ENCODE data around the gene CCDC179. TPM values are rescaled to one million over a fixed set of nuclear protein-coding genes. Genes with fewer than 3 reads are reported as not detected.

Gene CCDC179
- total and polyA plus RNA-seq, 10 donors = not detected

DNA sequence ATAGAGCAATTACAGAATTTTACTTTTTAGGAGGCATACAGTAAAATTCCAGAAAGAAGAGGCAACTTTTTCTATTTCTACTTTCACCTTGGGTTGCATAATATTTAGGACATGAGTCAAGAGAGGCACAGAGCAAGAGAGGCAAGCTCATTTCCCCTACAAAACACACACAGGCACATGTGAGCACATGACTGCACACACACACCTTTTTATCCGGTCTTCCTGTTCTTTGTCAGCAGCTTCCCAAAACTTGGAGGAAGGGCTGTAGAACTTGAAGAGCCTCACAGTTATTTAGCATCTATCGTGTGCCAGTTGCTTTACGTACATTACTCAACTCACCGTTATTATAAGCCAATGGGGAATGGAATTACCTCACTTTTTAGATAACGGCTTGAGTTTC lies 37.8 kb upstream of the CCDC179 start:
- Histone ChIP-seq H3K9me3 (no peaks in the 10 kb centered on the region), H3K27ac (no peak overlapping the region), H3K36me3 (no peaks in the 10 kb centered on the region), H3K4me3 (no peak overlapping the region), H3K27me3 (replicated peaks in 1 of 7) (no peaks in the 10 kb centered on the region), H3K4me1 (no peaks in the 10 kb centered on the region)
- DNase-seq = no peak
- intact Hi-C loops (cut with DNase I; ENCODE audit: low total_unique reads) = no loop called here
- TF ChIP-seq POLR2AphosphoS5 (IDR thresholded peaks at IDR 0.05) = no peak
- TF ChIP-seq, protein P1, sequence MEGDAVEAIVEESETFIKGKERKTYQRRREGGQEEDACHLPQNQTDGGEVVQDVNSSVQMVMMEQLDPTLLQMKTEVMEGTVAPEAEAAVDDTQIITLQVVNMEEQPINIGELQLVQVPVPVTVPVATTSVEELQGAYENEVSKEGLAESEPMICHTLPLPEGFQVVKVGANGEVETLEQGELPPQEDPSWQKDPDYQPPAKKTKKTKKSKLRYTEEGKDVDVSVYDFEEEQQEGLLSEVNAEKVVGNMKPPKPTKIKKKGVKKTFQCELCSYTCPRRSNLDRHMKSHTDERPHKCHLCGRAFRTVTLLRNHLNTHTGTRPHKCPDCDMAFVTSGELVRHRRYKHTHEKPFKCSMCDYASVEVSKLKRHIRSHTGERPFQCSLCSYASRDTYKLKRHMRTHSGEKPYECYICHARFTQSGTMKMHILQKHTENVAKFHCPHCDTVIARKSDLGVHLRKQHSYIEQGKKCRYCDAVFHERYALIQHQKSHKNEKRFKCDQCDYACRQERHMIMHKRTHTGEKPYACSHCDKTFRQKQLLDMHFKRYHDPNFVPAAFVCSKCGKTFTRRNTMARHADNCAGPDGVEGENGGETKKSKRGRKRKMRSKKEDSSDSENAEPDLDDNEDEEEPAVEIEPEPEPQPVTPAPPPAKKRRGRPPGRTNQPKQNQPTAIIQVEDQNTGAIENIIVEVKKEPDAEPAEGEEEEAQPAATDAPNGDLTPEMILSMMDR (IDR thresholded peaks at IDR 0.05 in 8 of 11, conservative IDR thresholded peaks at IDR 0.05 in 3 of 11) = no peak
- TF ChIP-seq POLR2A (IDR thresholded peaks at IDR 0.05) = no peak
- 86 to 91% (median 88%) methylated on average over 5 of the region's 5 CpGs for WGBS, 5 donors

DNA sequence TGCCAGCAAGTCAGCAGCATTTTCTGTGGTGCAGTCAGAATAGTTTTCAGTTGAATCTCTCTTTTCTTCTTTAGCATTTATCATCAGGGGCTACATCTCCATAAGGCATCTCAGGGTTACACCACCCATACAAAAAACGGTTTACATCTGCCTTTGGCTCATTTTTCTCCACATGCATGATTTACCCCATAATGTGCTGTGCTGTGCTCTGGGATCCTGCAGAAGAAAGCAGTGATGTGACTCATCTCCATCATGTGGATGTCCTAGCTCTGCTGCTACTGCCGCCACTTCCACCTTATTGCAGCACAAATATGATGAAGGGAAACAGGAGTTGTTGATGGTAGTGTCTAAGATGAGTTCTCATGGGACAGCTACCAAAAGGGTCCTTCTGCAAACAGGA lies 30.0 kb upstream of the CCDC179 start:
- Histone ChIP-seq H3K9me3 (no peaks in the 10 kb centered on the region), H3K4me3 (no peak overlapping the region), H3K4me1 (no peaks in the 10 kb centered on the region), H3K36me3 (no peaks in the 10 kb centered on the region), H3K27ac (no peak overlapping the region), H3K27me3 (replicated peaks in 1 of 7) (no peaks in the 10 kb centered on the region)
- intact Hi-C loops (cut with DNase I; ENCODE audit: low total_unique reads) = no loop called here
- DNase-seq = no peak
- WGBS, 5 donors = 66 to 90% (median 78%) methylated on average over 2 of the region's 2 CpGs
- TF ChIP-seq POLR2A (IDR thresholded peaks at IDR 0.05) (no peak), POLR2AphosphoS5 (IDR thresholded peaks at IDR 0.05) (no peak)
- TF ChIP-seq, protein P1 (IDR thresholded peaks at IDR 0.05 in 8 of 11, conservative IDR thresholded peaks at IDR 0.05 in 3 of 11) = no peak

DNA sequence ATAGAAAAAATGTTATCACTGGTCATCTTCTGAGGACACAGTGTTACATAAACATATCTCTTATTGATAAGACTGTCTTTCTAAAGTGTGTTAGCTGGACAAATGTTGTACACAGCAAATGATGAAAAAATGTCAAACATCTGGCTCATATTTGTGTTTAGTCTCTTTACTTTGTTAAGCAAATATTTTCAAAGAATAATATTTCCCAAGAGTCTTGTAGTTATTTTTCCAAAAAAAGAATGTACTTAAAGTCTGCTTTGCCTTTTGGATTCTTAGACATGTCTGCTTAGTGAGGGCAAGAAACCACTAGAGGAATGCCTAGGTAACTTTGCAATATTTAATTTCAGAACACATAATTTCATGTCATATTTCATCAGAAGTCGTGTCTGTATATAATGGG lies 23.9 kb upstream of the CCDC179 start:
- Histone ChIP-seq H3K4me3 (no peak overlapping the region), H3K4me1 (no peaks in the 10 kb centered on the region), H3K27me3 (replicated peaks in 1 of 7) (no peaks in the 10 kb centered on the region), H3K36me3 (no peaks in the 10 kb centered on the region), H3K9me3 (no peaks in the 10 kb centered on the region), H3K27ac (no peak overlapping the region)
- TF ChIP-seq, protein P1 (IDR thresholded peaks at IDR 0.05 in 8 of 11, conservative IDR thresholded peaks at IDR 0.05 in 3 of 11) = no peak
- TF ChIP-seq POLR2A (IDR thresholded peaks at IDR 0.05) = no peak
- no peak for TF ChIP-seq POLR2AphosphoS5 (IDR thresholded peaks at IDR 0.05)
- intact Hi-C loops (cut with DNase I; ENCODE audit: low total_unique reads) = no loop called here
- no peak for DNase-seq
- WGBS, 5 donors = 68 to 79% (median 77%) methylated on average over 1 of the region's 1 CpG

DNA sequence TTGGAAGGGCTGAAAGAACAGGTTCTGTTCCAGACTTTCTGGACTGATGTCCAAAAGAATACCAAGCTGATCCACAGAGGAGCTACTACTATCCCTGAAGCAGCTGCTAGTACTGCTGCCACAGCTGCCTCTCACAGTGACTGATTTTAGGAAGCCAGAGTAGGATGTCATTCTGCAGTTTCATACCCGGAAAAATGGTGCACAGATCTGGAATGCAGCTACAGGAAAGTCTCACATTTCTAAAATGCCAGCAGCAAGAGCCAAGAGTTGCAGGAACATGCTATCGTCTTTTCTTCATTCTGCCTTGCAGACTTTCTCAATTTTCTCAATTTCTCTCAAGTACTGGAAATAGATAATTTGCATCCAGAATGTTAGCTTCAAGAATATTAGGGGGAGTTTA lies 19.4 kb upstream of the CCDC179 start:
- Histone ChIP-seq H3K4me3 (no peak overlapping the region), H3K27ac (no peak overlapping the region), H3K9me3 (no peaks in the 10 kb centered on the region), H3K27me3 (replicated peaks in 1 of 7) (no peaks in the 10 kb centered on the region), H3K36me3 (no peaks in the 10 kb centered on the region), H3K4me1 (no peaks in the 10 kb centered on the region)
- 65 to 80% (median 69%) methylated on average over 2 of the region's 2 CpGs for WGBS, 5 donors
- TF ChIP-seq, protein P1 (IDR thresholded peaks at IDR 0.05 in 8 of 11, conservative IDR thresholded peaks at IDR 0.05 in 3 of 11) = no peak
- TF ChIP-seq POLR2A (IDR thresholded peaks at IDR 0.05) (no peak), POLR2AphosphoS5 (IDR thresholded peaks at IDR 0.05) (no peak)
- DNase-seq = no peak
- intact Hi-C loops (cut with DNase I; ENCODE audit: low total_unique reads) = no loop called here
